HEK293T (cell line): Measurements from ENCODE around the gene C19orf67.

Source experiments
- ARNT ChIP-seq: fragments of 450-650 bp; IDR thresholded peaks from 2 replicates; pipeline ENCODE4 v1.6.1; 2017; ENCODE audit warnings: mild to moderate bottlenecking
- BHLHE40 ChIP-seq: fragments of 450-650 bp; IDR thresholded peaks from 2 replicates; pipeline ENCODE4 v1.6.1; 2016; ENCODE audit warnings: mild to moderate bottlenecking, moderate library complexity, borderline replicate concordance
- ELF4 ChIP-seq: fragments of 450-650 bp; IDR thresholded peaks from 2 replicates; pipeline ENCODE4 v1.6.1; 2017; ENCODE audit warnings: antibody characterized with exemption
- FOXK2 ChIP-seq: fragments of 450-650 bp; IDR thresholded peaks from 2 replicates; pipeline ENCODE4 v1.6.1; 2016; ENCODE audit warnings: mild to moderate bottlenecking
- L3MBTL2 ChIP-seq: fragments of 450-650 bp; conservative IDR thresholded peaks from 2 replicates; pipeline ENCODE4 v1.6.1; 2016; ENCODE audit warnings: mild to moderate bottlenecking
- TARDBP ChIP-seq: fragments of 450-650 bp; IDR thresholded peaks from 2 replicates; pipeline ENCODE4 v1.6.1; 2016

GRCh38 chr19:14096272-14096992 lies 10.8 kb upstream of the C19orf67 start:
- no peak for TF ChIP-seq FOXK2
- TF ChIP-seq TARDBP: no peak
- no peak for TF ChIP-seq ELF4
- TF ChIP-seq ARNT: no peak
- no peak for TF ChIP-seq BHLHE40
- TF ChIP-seq L3MBTL2: no peak
